ENCODE measurements around the gene ZNF236.

ZNF236 gene

DNA sequence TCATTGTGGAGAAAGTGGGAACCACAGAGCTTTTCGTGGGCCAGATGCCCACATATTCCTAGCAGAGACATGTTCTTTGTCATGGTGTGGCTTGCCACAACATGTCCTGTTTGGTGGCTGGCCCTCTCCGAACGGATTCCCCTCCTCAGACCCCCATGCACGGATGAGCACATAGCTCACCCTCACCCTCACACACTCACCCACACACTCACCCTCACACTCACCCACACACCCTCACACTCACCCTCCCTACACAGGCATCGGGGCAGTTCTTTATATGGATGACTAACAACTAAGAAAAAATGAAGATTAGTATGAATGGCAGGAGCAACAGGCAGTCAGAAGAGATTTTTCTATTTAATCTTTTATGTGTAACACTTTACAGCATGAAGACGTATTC lies 149.9 kb downstream of the ZNF236 start:
- Histone ChIP-seq H3K4me1 (ENCODE audit: control insufficient read depth in 1 of 2, insufficient read depth in 1 of 2, low read depth in 1 of 2, low read length in 1 of 2) (no peaks in the 10 kb centered on the region), H3K9me3 (no peaks in the 10 kb centered on the region), H3K4me3 (ENCODE audit: low read depth in 1 of 2, low read length in 1 of 2) (no peak overlapping the region), H3K27me3 (no peaks in the 10 kb centered on the region), H3K36me3 (peaks cover 5% of the 10 kb centered on the region), H3K27ac (no peak overlapping the region)
- no peak for TF ChIP-seq CTCF (IDR thresholded peaks at IDR 0.05)

- peaks cover 5% of the 10 kb centered on the region for H3K36me3 ChIP-seq
- H3K4me3 ChIP-seq (ENCODE audit: low read depth in 1 of 2, low read length in 1 of 2), result no peak overlapping the region
- no peak overlapping the region for H3K27ac ChIP-seq
- H3K27me3 ChIP-seq, result no peaks in the 10 kb centered on the region
- no peaks in the 10 kb centered on the region for H3K4me1 ChIP-seq (ENCODE audit: control insufficient read depth in 1 of 2, insufficient read depth in 1 of 2, low read depth in 1 of 2, low read length in 1 of 2)
- H3K9me3 ChIP-seq, result no peaks in the 10 kb centered on the region
- no peak for TF ChIP-seq CTCF (IDR thresholded peaks at IDR 0.05)
Measured at GRCh38 chr18:76972846-76973519, 150.6 kb downstream of the ZNF236 start.

DNA sequence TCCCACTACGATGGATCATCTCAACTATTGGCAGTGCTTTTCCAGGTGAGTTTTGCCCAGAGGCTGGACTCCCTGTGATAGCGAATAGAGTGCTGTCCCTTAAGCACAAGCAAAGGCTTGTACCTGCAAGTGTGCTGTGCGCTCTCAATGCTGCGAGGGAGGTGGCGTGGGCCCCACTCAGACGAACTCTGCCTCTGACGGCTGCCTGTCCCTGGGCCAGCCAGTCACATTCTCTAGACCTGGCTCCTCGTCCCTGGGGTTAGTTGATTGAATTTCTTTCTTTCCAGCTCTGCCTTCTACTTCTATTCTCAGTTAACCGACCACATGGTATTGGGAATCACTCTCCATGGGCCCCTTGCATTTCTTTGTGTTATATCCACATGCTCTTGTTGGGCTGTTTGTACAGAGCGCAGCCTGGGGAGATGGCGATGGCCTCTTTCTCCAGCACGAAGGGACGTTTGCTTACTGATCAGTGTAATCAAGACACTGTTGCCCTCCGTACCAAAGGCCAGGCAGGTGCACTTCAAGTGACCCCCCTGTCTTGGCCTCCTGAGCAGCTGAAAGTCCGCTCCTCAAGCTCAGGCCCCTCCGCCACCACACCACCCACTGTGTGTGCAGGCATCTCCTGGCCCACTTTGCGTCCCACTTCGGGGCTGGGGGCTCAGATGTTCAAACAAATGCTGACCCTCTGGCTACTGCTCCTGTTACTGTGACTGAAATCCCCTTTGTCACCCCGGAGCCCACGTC lies 151.3 kb downstream of the ZNF236 start:
- Histone ChIP-seq H3K27me3 (no peaks in the 10 kb centered on the region), H3K36me3 (peaks cover 5% of the 10 kb centered on the region), H3K4me3 (ENCODE audit: low read depth in 1 of 2, low read length in 1 of 2) (no peak overlapping the region), H3K4me1 (ENCODE audit: control insufficient read depth in 1 of 2, insufficient read depth in 1 of 2, low read depth in 1 of 2, low read length in 1 of 2) (no peaks in the 10 kb centered on the region), H3K9me3 (no peaks in the 10 kb centered on the region), H3K27ac (no peak overlapping the region)
- TF ChIP-seq CTCF (IDR thresholded peaks at IDR 0.05), result no peak

DNA sequence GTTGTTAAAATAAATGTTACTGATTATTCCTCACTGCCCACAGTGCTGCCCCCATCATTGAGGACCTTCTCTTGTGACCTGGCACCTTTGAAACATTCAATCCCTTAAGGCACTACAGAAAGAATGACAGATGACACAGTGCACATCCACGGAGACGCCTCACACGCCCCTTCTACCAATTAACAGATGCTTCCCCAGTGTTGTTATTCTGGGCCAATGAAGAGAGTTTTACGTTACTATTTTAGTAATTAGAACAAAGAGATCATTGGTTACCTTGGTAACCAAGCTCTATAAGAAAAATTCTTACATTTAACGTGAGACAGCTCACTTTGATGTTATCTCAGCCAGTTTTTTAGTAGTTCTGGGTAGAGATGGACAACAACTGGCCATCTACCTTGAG lies 152.0 kb downstream of the ZNF236 start:
- Histone ChIP-seq H3K9me3 (no peaks in the 10 kb centered on the region), H3K27me3 (no peaks in the 10 kb centered on the region), H3K36me3 (peaks cover 5% of the 10 kb centered on the region), H3K4me1 (ENCODE audit: control insufficient read depth in 1 of 2, insufficient read depth in 1 of 2, low read depth in 1 of 2, low read length in 1 of 2) (no peaks in the 10 kb centered on the region), H3K27ac (no peak overlapping the region), H3K4me3 (ENCODE audit: low read depth in 1 of 2, low read length in 1 of 2) (no peak overlapping the region)
- TF ChIP-seq CTCF (IDR thresholded peaks at IDR 0.05), result no peak

DNA sequence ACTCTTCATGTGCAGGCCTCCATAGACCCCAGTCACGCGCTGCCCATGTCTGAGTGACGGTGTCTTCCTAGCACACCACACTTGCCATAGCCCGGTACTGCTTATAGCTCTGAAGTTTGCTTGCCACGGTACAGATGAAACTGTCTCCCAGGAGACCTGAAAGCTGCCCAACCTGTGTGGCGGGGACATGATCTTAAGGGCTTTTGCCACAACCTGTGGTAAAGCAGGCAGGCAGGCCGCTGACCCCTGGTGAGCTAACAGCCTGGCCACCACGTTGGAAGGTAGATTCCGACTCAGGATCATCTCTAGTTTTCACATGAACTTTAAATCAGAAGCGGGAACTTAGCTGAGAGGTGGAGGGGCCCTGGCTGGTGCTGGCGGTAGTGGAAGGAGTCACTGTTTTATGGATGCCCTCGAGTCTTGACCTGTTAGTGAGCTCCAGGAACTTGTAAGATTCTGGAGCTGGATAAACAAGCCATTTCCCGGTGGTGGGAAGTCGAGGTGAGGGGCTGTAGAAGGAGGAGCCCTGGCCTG lies 153.3 kb downstream of the ZNF236 start:
- Histone ChIP-seq H3K27me3 (no peaks in the 10 kb centered on the region), H3K4me3 (ENCODE audit: low read depth in 1 of 2, low read length in 1 of 2) (no peak overlapping the region), H3K9me3 (no peaks in the 10 kb centered on the region), H3K36me3 (peaks cover 5% of the 10 kb centered on the region), H3K4me1 (ENCODE audit: control insufficient read depth in 1 of 2, insufficient read depth in 1 of 2, low read depth in 1 of 2, low read length in 1 of 2) (no peaks in the 10 kb centered on the region), H3K27ac (no peak overlapping the region)
- TF ChIP-seq CTCF (IDR thresholded peaks at IDR 0.05), result no peak

All from neutrophil (primary cell).